Prostate gland (tissue), 2 donors: ENCODE measurements around the gene C1orf53.

Source experiments
- CTCF ChIP-seq, 4 experiments: fragments of 200-600 bp in 2 of 4; fragments of 450-650 bp in 2 of 4; sonication (generic) in 2 of 4; IDR thresholded peaks; 1 replicate in 3 of 4; 2 replicates in 1 of 4; pipeline ENCODE4 v1.5.1; 2016 to 2019; ENCODE audit warnings: antibody characterized with exemption in 4 of 4, mild to moderate bottlenecking in 2 of 4, moderate library complexity in 2 of 4
- POLR2A ChIP-seq: fragments of 450-650 bp; IDR thresholded peaks from one replicate; pipeline ENCODE4 v1.6.1; 2016; ENCODE audit warnings: antibody characterized with exemption, mild to moderate bottlenecking
- POLR2AphosphoS5 ChIP-seq: sonication (generic); formaldehyde crosslinking; IDR thresholded peaks from one replicate; pipeline ENCODE4 v1.6.1; 2017; ENCODE audit warnings: antibody characterized with exemption

- TF ChIP-seq CTCF (IDR thresholded peaks at IDR 0.05) (no peak), POLR2A (no peak), POLR2AphosphoS5 (no peak)
Measured at GRCh38 chr1:197911111-197911856, 8.9 kb downstream of the C1orf53 start.
